Measurements from ENCODE around the gene KRT37.
A peak's percentile ranks its signal among the peaks of the same experiment; 100 is the strongest.
"Not testable (repeated sequence)": the region's sequence is repeated elsewhere in the genome, so short reads cannot be mapped to it uniquely, and the experiment has no call there.

KRT37 gene

GRCh38 chr17:41403404-41404023 lies 20.9 kb downstream of the KRT37 start:
- no peak for DNase-seq

- peak in 1 of 2 donors; percentile 17 for DNase-seq
Measured at GRCh38 chr17:41402161-41402560, 22.2 kb downstream of the KRT37 start.

- DNase-seq: peak; percentile 17 to 38
Measured at GRCh38 chr17:41396996-41397660, 27.3 kb downstream of the KRT37 start, which contains the start of gene KRT31. Gene KRT31 (minus strand): TSS chr17:41397608. CDS start chr17:41397539, 69 bp downstream.

- DNase-seq: no peak
Measured at GRCh38 chr17:41396340-41396739, 28.0 kb downstream of the KRT37 start.

- DNase-seq: no peak
Measured at GRCh38 chr17:41395611-41396010, 28.8 kb downstream of the KRT37 start.

DNA sequence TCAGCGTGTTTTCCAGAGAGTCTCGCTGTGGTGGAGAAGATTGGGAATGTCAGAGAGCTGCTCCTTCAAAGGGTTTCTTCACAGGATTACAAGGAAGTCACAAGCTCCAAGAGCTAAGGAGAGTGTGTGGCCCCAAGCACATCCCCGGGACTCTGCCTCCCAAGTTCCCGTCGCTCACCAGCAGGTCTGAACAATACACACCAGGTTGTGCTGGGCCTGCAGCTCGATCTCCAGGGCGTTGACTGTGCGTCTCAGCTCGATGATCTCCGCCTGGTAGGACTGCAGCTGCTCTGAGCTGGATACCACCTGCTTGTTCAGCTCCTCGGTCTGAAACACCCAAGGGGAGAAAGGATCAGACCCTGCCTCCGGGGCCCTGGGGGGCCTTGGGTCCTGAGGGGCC lies 29.3 kb downstream of the KRT37 start:
- DNase-seq: not testable (repeated sequence)

GRCh38 chr17:41394254-41394996 lies 30.0 kb downstream of the KRT37 start:
- DNase-seq: no peak

GRCh38 chr17:41393826-41394225 lies 30.6 kb downstream of the KRT37 start:
- no peak for DNase-seq

GRCh38 chr17:41393294-41393693 lies 31.1 kb downstream of the KRT37 start:
- DNase-seq: no peak

DNA sequence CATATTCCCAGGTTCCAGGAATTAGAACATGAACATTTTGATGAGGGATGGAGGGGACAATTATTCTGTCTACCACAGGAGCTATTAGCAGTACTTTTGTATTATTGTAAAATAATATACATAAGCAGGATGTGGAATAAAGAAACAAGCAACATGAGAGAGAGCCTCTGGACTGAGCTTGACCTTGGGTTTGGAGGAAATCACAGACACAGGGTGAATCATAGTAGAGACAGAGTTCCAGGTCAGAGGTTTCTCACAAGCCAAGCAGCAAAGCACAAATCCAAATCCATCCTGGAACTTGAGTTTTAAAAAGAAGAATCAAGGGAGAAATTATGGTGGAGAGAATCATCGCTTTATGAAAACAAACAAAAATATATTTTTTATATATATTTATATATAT lies 32.1 kb downstream of the KRT37 start:
- DNase-seq: no peak

DNA sequence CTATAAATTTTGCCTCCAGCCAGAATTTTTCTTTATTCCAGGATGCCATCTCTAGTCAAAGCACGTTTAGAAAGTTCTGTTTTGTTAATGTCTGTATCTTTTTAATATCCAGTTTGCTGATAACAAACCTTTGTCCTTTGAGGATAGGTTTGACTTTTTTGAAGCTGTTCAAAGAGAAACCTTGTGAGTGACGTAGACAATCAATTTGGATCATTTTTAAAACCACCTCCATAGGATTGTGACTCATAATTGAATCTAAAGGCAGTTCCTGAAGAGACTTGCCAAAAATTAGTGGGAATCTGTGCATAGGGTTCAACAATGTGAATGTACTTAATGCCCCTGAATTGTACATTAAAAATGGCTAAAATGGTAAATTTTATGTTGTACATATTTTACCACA lies 32.9 kb downstream of the KRT37 start:
- no peak for DNase-seq

DNA sequence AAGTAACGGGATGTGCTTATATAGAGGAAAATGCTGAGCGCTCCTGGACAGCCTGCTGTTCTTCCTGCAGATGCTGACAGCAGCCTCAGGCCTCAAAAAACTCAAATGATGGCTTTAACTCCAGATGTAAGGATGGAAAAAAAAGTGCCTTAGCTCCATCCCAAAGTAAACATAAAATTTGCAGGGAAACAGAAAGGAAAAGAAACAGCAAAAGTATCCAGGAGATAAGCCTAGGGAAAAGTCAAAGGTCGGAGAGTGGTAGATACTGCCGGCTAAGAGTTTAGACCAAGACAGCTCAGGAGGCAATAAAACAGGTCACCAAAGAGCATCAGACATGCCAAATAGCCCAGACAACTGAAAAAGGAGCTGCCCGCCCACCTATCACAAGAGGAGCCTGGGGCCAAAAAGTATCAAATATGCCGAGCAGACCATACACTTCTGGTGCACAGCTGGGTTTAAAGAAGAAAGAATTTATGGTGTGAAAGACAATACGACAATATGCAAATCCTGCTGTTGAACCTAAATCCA lies 33.9 kb downstream of the KRT37 start:
- no peak for DNase-seq

DNA sequence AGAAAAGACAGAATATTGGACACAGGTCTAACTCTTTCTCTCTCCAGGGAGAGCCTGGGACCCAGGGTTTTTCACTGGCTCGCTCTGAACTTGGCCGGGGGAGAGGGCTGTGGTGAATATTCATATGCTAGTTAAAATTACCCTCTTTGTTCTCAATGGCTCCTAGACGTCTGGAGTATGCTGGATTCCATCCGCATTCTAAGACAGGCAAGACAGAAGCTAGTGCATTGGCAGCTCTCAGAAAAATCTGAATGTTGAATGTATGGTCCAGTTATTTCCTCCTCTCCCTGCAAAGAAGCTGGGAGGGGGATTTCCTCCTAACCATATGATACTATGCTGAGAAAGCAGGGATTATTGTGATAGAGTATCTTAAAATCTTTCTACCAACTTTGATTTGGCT lies 36.7 kb downstream of the KRT37 start:
- DNase-seq: no peak

- no peak for DNase-seq
Measured at GRCh38 chr17:41386227-41386626, 38.2 kb downstream of the KRT37 start.

DNA sequence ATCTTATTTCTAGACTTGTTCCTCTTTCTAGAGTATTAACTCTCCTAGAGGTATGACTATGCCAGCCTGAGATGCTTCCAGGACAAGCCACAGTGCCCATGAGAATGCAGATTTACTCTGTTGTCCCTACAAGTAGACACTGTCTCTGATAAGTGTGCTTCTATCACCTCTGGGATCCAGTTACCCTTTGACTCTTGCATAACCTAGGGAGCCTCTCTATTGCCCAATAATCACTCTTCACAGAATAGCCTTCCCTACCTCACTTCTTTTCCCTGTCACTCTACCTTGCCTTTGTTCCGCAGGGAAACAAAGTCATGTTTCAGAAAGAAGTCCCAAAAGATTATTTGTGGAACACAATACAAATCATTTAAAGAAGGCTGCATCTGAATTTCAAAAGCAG lies 40.7 kb downstream of the KRT37 start:
- DNase-seq: no peak

DNA sequence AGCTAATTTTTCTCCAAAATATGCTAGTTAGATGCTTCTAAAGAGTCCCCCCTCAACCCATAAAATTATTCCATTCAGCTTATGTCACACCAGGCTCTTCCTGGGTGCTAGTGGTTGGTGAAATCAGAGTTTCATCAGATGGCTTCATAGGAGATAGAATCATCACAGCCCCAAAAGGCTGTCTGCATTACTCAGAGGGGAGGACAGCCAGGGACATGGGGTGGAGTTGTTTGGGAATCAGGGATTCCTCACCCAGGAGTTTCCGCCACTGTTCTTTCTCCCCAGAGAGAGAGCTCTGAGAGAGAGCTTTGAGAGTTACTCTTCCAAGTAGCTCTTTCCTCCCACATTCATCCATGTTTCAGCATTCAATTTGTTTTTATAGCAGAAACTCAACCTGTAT lies 42.0 kb downstream of the KRT37 start:
- DNase-seq: no peak

DNA sequence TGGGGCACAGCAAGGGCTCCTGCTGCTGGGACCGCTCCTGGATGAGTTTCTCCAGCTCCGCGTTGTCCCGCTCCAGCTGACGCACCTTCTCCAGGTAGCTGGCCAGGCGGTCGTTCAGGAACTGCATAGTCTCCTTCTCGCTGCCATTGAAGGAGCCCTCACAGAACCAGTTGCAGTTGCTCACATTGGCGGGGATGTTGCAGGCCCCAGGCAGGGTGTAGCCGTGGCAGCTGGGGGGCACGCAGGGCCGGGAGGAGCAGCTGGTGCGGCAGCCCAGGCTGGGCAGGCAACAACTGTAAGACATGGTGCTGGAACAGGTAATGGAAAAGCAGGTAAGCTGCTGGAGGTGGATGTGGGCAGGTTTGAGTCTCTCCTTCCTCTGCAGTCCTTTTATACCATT lies 42.4 kb downstream of the KRT37 start, which contains the start of gene KRT34:
Gene KRT34, minus strand, starts transcription at position 364 of the 400 bp plus-strand sequence. Its CDS starts 60 bp downstream, at position 304.
- DNase-seq: not testable (repeated sequence)

DNA sequence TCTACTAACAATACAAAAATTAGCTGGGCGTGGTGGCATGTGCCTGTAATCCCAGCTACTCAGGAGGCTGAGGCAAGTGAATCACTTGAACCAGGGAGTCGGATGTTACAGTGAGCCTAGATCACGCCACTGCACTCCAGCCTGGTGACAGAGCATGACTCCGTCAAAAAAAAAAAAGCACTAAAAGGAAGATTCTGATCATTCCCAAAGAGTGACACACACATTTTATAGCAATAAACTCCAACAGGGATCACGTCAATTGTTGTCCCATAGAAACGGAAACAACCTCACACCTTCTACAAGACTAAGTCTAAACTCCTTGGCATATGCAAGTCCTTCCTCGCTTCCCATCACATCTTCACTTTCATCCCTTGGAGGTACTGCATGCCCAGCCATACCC lies 44.3 kb downstream of the KRT37 start:
- not testable (repeated sequence) for DNase-seq

GRCh38 chr17:41377546-41377945 lies 46.8 kb downstream of the KRT37 start:
- DNase-seq: no peak

Data from inflammatory macrophage treated with lipopolysaccharide for 1 hour (primary cell).